ENCODE results near the gene MT1F. TPM values are rescaled to one million over a fixed set of nuclear protein-coding genes. Genes with fewer than 3 reads are reported as not detected.

MT1F gene
- polyA plus RNA-seq, 1 donor from 2014 or later = 1.8 TPM

DNA sequence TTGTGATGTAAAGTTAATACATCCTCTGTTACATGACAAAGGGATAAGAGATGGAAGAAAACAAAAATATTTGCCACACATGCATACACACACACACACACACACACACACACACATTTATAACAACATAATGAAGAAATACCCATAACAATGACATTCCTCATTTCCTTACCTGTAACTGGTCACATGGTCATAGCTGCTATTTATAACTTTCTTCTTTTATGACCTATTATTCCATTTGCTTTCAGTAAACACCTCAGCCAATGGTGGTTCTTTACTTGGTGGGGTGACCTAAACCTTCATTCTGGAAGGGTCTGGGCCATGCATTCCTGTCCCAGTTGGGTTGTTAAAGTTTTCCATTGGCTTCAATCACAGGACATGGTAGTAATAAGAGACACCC lies 44.1 kb upstream of the MT1F start:
- Histone ChIP-seq H3K27ac (ENCODE audit: low read length) (no peak overlapping the region), H3K9me3 (ENCODE audit: low read length) (no peaks in the 10 kb centered on the region), H3K9me2 (ENCODE audit: insufficient read depth, low read length) (no peaks in the 10 kb centered on the region), H3K79me2 (replicated peaks; ENCODE audit: insufficient read depth, low read length) (no peaks in the 10 kb centered on the region), H3K4me3 (ENCODE audit: low read length) (no peak overlapping the region), H4K20me1 (ENCODE audit: insufficient read depth) (no peaks in the 10 kb centered on the region), H3F3A (ENCODE audit: insufficient read depth, low read length, poor library complexity, severe bottlenecking) (no peaks in the 10 kb centered on the region), H3K4me2 (ENCODE audit: low read length) (no peak overlapping the region), H2AFZ (ENCODE audit: low read depth, low read length) (no peak overlapping the region), H3K36me3 (ENCODE audit: insufficient read depth, low read length) (no peaks in the 10 kb centered on the region), H3K27me3 (ENCODE audit: insufficient read depth, low read depth, low read length) (peaks cover 77% of the 10 kb centered on the region), H3K9ac (ENCODE audit: low read length) (no peak overlapping the region)
- TF ChIP-seq, protein P1, sequence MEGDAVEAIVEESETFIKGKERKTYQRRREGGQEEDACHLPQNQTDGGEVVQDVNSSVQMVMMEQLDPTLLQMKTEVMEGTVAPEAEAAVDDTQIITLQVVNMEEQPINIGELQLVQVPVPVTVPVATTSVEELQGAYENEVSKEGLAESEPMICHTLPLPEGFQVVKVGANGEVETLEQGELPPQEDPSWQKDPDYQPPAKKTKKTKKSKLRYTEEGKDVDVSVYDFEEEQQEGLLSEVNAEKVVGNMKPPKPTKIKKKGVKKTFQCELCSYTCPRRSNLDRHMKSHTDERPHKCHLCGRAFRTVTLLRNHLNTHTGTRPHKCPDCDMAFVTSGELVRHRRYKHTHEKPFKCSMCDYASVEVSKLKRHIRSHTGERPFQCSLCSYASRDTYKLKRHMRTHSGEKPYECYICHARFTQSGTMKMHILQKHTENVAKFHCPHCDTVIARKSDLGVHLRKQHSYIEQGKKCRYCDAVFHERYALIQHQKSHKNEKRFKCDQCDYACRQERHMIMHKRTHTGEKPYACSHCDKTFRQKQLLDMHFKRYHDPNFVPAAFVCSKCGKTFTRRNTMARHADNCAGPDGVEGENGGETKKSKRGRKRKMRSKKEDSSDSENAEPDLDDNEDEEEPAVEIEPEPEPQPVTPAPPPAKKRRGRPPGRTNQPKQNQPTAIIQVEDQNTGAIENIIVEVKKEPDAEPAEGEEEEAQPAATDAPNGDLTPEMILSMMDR (IDR thresholded peaks at IDR 0.05; ENCODE audit: poor library complexity, severe bottlenecking) = no peak
- no peak for TF ChIP-seq RAD21 (conservative IDR thresholded peaks at IDR 0.05)
- TF ChIP-seq MXI1 (conservative IDR thresholded peaks at IDR 0.05; ENCODE audit: poor library complexity, severe bottlenecking) = no peak
- TF ChIP-seq, protein P2, sequence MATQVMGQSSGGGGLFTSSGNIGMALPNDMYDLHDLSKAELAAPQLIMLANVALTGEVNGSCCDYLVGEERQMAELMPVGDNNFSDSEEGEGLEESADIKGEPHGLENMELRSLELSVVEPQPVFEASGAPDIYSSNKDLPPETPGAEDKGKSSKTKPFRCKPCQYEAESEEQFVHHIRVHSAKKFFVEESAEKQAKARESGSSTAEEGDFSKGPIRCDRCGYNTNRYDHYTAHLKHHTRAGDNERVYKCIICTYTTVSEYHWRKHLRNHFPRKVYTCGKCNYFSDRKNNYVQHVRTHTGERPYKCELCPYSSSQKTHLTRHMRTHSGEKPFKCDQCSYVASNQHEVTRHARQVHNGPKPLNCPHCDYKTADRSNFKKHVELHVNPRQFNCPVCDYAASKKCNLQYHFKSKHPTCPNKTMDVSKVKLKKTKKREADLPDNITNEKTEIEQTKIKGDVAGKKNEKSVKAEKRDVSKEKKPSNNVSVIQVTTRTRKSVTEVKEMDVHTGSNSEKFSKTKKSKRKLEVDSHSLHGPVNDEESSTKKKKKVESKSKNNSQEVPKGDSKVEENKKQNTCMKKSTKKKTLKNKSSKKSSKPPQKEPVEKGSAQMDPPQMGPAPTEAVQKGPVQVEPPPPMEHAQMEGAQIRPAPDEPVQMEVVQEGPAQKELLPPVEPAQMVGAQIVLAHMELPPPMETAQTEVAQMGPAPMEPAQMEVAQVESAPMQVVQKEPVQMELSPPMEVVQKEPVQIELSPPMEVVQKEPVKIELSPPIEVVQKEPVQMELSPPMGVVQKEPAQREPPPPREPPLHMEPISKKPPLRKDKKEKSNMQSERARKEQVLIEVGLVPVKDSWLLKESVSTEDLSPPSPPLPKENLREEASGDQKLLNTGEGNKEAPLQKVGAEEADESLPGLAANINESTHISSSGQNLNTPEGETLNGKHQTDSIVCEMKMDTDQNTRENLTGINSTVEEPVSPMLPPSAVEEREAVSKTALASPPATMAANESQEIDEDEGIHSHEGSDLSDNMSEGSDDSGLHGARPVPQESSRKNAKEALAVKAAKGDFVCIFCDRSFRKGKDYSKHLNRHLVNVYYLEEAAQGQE (IDR thresholded peaks at IDR 0.05; ENCODE audit: borderline replicate concordance) = no peak
- no peak for TF ChIP-seq POLR2AphosphoS5 (IDR thresholded peaks at IDR 0.05)
- no peak for TF ChIP-seq SMC3 (conservative IDR thresholded peaks at IDR 0.05; ENCODE audit: poor library complexity)
- TF ChIP-seq EZH2 (IDR thresholded peaks at IDR 0.05; ENCODE audit: borderline replicate concordance, insufficient read depth, low read length, poor library complexity, severe bottlenecking) = no peak

DNA sequence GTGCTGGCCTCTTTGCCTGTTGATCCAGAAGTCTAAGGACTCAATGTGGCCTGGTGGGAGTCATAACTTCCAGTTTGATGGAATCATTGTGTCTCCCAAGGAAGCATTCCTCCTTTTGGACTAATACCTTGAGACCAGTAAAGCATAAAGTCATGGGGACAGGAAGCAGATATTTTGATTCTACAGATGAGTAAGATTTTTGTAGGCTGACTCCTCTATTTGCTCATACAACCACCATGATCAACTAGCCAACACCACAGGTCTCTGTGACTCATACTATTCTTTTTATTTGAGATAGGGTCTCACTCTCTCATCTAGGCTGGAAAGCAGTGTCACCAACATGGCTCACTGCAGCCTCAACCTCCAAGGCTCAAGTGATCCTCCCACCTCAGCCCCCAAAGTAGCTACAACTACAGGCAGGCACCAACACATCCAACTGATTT lies 43.2 kb upstream of the MT1F start:
- TF ChIP-seq RAD21 (conservative IDR thresholded peaks at IDR 0.05) = no peak
- no peak for TF ChIP-seq MXI1 (conservative IDR thresholded peaks at IDR 0.05; ENCODE audit: poor library complexity, severe bottlenecking)
- TF ChIP-seq POLR2AphosphoS5 (IDR thresholded peaks at IDR 0.05) = no peak
- no peak for TF ChIP-seq SMC3 (conservative IDR thresholded peaks at IDR 0.05; ENCODE audit: poor library complexity)
- TF ChIP-seq, protein P2 (IDR thresholded peaks at IDR 0.05; ENCODE audit: borderline replicate concordance) = no peak
- no peak for TF ChIP-seq TAF1 (IDR thresholded peaks at IDR 0.05; ENCODE audit: low read depth)
- no peak for TF ChIP-seq EP300 (conservative IDR thresholded peaks at IDR 0.05; ENCODE audit: poor library complexity, severe bottlenecking)
- no peak for TF ChIP-seq EZH2 (IDR thresholded peaks at IDR 0.05; ENCODE audit: borderline replicate concordance, insufficient read depth, low read length, poor library complexity, severe bottlenecking)
- TF ChIP-seq, protein P1 (IDR thresholded peaks at IDR 0.05; ENCODE audit: poor library complexity, severe bottlenecking) = no peak
- no peaks in the 10 kb centered on the region for H3K9me2 ChIP-seq (ENCODE audit: insufficient read depth, low read length)
- H3K4me2 ChIP-seq (ENCODE audit: low read length) = no peak overlapping the region
- H3K9ac ChIP-seq (ENCODE audit: low read length) = no peak overlapping the region
- peaks cover 77% of the 10 kb centered on the region for H3K27me3 ChIP-seq (ENCODE audit: insufficient read depth, low read depth, low read length)
- H3K79me2 ChIP-seq (replicated peaks; ENCODE audit: insufficient read depth, low read length) = no peaks in the 10 kb centered on the region
- H2AFZ ChIP-seq (ENCODE audit: low read depth, low read length) = no peak overlapping the region
- H3K4me3 ChIP-seq (ENCODE audit: low read length) = no peak overlapping the region
- H4K20me1 ChIP-seq (ENCODE audit: insufficient read depth) = no peaks in the 10 kb centered on the region
- H3K36me3 ChIP-seq (ENCODE audit: insufficient read depth, low read length) = no peaks in the 10 kb centered on the region
- no peak overlapping the region for H3K27ac ChIP-seq (ENCODE audit: low read length)
- H3K9me3 ChIP-seq (ENCODE audit: low read length) = no peaks in the 10 kb centered on the region
- H3F3A ChIP-seq (ENCODE audit: insufficient read depth, low read length, poor library complexity, severe bottlenecking) = no peaks in the 10 kb centered on the region

All from neural cell (in vitro differentiated cells).